ENCODE measurements around the gene SLC39A1. TPM values are rescaled to one million over a fixed set of nuclear protein-coding genes. Genes with fewer than 3 reads are reported as not detected.
A peak's percentile ranks its signal among the peaks of the same experiment; 100 is the strongest.
"Not testable (repeated sequence)": the region's sequence is repeated elsewhere in the genome, so short reads cannot be mapped to it uniquely, and the experiment has no call there.

The SLC39A1 gene
- total RNA-seq, 1 donor from 2014 or later = 24.1 TPM

DNA sequence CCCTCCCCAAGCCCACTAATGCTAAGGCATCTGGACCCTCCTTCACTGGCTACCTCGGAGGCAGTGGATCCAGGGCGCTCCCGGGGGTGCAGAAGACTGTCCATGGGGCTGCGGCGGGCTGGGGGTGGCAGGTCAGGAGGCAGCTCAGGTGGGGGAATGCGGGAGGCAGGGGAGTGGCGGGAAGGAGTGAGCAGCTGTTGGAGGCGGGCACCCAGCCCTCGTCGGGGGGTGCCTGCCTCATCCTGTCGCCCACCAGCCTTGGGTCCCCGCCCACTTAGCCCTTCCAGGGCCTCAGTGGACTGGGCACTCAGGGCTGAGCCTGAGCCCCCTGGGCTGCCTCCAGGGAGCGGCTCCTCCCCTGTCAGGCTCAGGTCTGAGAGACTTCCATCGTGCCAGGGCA is 29.9 kb downstream of the SLC39A1 start:
- DNase-seq (ENCODE audit: low spot score in 2 of 2) (no peak), FAIRE-seq (no peak)

DNA sequence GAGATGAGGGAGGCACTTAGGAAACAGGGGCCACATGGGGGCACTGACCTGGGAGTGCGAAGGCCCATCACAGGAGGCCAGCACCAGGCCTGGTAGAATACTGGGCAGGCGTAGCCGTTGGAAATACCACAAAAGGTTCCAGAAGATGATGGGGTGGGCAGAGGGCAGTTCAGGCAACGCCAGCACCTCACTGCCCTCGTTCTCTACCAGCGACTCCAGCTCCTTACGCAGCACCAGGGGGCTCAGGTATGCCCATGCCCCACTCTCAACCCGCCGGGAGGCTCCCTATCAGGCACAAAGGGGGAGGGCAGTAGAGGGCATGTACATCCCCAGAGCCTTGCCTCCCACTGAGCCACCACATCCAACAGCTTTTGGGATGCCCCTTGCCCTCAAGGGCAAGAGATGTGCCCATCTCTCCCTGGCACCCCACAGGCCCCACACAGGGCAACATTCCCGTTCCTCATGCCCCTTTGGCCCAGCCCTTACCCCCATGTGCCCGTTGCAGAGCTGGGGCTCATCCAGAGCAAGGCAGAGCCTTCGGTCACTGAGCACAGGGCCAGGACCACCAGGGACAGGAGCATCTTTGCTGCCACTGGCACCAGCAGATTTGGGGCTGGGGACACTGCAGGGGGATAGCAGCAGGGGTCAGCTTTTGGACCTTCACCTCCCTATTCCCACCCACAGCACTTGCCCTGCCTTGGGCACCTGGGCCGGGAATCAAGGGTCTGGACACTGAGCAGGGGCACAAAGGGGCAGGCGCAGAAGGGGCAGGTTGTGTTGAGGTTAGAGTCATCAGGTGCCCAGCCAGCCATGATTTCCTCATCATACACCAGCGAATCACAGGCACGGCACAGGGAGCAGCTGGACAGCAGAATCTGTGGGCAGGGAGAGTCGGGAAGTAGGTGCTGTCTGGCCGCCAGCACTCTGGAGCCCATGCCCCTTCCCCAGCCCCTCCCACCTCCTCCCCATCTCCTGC is 30.9 kb downstream of the SLC39A1 start:
- FAIRE-seq (no peak), DNase-seq (ENCODE audit: low spot score in 2 of 2) (no peak)

DNA sequence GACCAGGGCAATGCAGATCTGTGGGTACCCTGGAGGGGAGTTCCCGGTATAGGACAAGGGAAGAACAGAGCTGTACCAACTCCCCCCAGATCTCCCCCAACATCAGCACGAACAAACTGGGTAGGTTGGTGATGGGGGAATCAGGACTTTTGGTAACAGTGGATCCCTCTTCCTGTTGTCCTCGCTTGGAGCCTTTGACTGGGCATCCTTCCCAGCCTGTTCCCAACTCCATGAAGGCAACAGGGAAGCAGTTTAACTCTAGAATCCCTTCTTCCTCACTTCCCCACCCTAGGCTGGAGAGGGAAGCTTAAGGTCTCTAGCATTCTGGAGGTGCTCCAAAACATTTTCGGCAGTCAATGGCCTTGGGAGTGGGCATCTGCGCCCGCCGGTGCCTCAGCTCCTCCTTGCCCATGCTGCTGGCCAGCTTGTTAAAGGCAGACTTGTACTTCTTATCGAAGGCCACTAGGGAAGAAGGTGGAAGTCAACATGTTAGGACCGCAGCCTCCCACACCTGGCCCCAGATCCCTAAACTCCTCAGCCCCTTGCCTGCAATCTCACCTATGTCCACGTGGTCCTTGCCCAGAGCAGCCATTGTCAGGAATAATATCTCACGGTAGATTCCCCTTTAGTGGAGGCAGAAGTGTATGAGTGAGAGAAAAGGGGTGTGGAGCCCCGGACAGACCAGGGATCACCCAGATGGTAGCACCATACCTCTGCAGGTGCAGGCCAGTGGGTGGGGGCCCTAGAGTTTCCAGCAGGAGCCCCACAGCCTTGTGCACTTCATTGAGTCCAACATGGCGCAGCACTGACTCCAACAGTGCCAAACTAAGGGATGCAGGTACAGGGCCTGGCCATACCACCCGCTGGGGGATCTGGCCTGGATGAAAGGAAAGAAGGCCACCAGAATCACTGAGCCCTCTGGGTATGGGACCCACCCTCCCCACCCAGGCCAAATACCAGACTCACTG is 33.1 kb downstream of the SLC39A1 start:
- no peak for FAIRE-seq
- DNase-seq (ENCODE audit: low spot score in 2 of 2) = no peak

DNA sequence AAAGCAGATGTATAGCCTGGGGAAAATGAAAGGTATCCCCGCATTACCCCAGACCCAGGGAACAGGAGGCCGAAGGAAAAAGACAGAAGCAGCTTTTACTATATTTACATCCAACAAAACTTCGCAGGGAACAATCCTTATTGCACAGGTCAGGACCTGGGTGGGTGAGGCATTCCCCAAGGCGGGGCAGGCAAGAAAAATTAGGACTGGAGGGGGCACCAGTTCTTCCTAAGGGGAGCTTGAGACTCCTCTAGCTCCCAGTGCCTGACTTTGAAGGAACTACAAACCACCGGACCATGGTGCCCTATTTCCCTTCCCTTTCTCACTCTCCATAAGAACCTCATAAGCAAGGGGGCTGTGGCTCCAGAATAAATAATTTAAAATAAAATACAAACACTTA is 33.9 kb downstream of the SLC39A1 start:
- FAIRE-seq (no peak), DNase-seq (ENCODE audit: low spot score in 2 of 2) (no peak)

DNA sequence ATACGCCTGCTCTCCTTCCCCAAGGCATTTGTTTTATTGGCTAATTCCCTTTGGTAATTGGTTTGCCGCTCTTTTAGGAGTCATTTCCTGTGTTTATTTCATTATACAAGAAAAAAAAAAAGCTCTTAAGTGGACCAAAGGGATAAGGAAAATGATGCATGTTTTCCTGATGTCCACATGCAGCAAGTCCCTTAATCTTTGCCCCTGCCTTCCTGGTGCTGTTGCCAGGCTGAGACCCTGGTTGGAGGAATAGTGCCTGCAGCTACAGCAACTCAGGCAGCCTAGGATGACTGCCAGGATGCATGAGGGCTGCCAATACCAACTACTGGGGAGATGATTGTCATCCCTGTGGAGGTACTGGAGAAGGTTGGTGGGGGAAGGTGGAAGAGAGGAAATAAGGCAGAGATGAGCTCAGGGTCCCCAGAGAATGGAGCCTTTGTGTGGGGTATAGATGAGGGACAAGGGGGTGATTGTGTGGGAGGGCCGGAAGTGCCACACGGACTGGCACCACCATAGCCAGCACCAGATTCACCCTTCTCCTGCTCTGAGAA is 34.5 kb downstream of the SLC39A1 start:
- FAIRE-seq = no peak
- peak; percentile 66 to 75 for DNase-seq (ENCODE audit: low spot score in 2 of 2)

DNA sequence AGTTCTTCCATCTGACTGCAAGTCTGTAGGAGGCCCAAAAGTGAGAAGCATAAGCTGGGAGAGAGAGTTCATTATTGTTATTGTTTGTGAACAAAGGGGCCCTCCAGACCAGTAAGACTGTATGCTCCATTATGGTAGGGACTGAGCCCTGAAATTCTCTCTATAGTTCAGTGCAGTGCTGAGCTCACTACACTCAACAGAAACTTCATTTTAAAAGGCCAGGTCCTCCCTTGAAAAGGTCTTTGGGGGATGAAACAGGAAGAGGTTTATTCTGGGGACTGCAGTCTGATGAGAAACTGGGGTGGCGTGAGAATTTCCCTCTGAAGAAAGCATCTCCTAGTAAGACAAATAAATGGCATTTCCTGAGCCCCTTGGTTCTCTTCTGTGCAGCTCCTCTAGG is 35.1 kb downstream of the SLC39A1 start:
- no peak for FAIRE-seq
- peak in 1 of 2 donors; percentile 5 for DNase-seq (ENCODE audit: low spot score in 2 of 2)

DNA sequence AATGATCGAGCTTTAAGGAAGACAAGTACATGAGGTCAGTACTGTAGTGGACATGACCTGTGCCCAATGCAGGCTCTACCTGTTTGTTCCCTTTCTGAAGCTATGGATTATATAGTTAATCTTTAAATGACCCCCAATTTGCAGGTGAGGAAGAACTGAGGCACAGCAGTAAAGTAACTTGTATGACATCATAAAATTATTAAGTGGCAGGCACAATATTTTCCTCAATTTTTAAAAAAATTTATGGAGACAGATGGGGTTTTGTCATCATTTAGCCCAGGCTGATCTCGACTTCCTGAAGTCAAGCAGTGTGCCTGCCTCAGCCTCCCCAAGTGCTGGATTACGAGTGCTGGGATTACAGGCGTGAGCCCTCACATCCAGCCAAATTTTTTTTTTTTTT is 36.9 kb downstream of the SLC39A1 start:
- FAIRE-seq (no peak), DNase-seq (ENCODE audit: low spot score in 2 of 2) (no peak)

DNA sequence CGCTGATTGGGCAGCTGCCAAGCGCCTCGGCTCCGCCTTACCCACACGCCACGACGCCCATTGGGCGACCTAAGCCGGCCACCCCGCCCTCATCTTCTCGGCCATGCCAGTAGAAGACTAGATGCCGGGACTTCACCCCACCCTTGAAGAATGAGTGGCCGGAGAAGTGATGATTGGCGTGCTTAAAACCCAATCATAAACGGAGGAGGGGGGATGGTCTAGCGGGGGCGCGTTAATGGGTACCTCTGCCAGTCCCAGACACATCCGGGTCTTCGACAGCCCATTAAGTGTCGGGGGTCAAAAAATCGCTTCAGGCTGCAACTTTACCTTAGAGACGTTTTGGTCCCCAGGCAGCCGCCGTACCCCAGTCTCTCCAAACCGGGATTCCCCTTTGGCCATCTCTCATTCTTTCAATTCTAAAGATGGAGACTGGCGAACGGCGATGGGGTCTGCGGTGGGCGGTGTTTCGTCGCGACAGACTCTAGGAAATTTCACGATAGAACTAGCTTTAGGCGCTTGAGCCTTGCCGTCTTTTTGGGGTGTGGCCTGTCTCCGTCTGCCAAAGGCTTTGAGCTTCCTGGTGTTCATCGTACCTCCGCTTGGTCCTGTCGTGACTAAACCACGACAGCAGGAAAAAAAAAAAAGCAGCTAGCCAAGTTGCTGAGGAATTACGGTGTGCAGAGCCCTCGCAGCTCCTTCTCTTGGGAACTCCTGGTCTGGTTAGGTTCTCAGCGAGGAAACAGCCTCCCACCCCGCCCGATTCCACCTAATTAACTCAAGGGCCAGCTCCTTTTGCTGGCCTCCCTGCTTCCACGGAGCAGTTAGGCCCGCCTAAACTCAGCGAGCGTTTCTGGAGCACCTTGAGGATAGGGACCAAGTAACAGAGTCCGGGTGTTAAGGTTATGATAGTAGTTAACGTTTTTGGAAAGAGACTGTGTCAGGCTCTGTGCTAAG is 40.1 kb downstream of the SLC39A1 start, which contains the start of gene GATAD2B:
TSS of gene GATAD2B (minus strand) at position 1 of the 954 bp plus-strand sequence. CDS start 94,625 bp downstream, outside the sequence.
- DNase-seq (ENCODE audit: low spot score in 2 of 2) = peak; percentile 96 to 98
- FAIRE-seq = no peak

DNA sequence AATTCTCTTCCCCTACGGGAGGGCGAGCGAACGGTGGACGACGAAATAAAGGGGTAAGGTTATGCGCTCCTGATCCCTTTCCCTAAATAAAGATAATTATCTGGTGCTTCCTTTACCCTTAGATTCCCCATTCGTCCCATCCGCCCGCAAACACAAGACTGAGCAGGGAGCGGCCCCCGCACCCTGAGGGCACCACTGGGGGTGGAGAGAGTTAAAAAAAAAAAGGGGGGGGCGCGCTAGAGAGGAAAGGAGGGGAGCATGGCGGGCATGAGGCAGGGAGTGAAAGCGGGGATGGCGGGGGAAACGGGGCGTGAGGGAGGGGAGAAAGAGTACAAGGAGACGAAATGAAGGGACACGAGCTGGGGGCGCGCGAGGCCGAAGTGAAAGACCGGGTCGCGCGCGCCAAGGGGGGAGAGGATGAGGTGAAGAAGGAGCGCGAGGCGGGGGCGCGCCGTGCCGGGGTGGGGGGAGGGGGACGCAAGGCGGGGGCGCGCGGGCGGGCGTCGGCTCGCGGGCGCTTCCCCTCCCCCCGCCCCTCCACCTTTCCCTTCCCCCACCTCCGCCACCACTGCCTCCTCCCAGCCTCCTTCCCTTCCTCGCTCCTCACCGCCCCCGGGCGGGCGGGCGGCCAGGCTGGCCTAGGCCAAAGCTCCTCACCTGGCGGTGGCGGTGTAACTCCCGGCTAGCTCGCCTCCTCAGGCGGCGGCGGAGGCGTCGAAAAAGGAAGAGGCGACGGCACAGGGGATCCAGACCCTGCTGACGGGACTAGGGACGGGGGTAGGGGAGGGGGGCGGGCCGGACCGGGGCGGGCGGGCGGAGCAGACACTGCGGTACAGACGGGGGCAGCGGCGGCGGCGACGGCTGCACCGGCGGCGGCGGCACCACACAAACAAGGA is 41.0 kb downstream of the SLC39A1 start:
- no peak for FAIRE-seq

DNA sequence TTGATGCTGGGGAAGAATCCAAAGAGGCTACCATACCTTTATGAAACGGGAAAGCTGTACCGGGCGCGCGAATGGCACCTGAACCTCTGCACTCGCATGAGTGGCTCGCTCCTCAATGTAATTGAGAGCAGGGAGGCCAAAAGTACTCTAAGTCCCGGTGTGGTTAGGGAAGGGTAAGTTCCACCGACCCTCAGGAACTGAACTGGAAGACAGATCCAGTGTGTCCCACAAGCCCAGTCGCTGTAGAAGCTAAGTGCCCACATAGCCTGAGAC is 41.6 kb downstream of the SLC39A1 start:
- FAIRE-seq (no peak), DNase-seq (ENCODE audit: low spot score in 2 of 2) (no peak)

More for the DNA sequence above, 41.0 kb downstream of the SLC39A1 start:
- peak in 1 of 2 donors; percentile 62 for DNase-seq (ENCODE audit: low spot score in 2 of 2)

DNA sequence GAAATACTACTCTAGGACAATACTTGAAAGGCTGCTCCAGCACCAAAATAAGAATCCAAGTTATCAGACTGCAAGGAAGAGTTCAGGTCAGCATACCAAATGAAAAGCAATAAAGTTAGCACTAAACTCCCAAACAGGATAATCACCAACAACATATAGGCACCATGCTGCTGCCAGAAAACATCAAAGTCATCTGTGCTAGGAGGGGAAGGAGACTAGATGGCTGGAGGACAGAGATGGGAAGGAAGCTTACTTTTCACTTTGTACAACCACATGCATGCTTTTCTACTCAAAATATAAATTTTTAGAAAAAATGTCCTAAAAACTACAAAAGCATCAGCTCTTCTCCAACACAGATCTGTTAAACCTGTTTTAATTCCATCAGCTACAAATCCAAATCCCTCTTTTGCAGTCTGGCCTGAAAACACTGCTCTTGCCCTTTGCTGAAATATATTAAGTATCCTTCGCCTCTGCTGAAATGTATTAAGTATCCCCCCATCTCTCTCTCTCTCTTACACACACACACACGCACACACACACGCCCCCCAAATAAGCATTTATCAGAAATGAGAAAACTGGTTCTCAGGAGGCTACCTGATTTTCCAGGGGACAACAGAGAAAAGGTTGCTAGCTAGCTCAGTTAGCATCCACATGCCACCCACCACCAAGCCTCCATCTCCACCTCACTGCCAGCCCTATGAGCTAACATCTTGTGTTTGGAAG is 42.1 kb downstream of the SLC39A1 start:
- DNase-seq (ENCODE audit: low spot score in 2 of 2) (peak in 1 of 2 donors; percentile 5), FAIRE-seq (no peak)

DNA sequence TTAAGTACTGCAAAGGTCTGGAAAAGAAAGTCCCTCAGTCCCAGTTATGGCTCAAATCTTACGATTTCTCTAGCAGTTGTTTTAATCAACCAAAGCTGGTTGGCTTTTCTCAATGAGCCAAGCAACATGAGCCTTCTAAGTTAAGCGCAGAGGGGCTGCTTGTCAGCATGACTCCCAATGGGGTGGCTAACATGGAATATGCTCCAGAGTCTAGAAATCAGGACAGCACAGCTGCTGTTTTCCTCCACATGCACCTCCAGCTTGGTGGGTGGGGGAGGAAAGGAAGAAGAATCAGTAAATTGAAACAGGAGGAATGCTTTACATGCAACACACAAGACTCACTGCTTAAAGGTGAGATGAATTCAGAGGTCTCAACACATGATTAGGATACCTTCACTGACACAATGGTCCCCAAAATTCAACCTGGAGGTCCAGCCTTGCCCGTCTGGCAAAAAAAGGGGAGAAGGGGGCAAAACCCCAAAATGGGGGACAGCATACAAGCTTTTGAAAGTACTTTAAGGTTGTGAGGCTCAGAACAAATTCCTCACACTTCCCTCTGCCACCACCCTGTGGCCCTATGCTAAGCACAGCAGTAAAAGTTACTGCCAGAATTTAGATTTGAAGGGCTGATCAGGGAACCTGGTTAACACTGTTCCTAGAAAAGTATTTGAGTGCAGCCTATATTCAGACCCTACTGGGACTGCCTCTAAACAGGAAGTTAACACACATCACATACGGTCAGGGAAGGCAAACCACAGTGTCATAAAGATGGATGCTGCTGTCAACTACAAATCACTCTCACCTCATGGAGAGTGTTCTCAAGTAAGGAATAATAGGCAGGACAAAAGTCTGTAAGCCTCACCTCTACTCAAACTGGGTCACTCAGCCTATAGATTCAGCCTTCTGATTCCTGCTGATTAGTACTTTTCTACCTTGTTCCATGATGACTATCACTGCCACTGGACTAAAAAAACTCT is 43.2 kb downstream of the SLC39A1 start:
- FAIRE-seq (no peak), DNase-seq (ENCODE audit: low spot score in 2 of 2) (peak in 1 of 2 donors; percentile 13)

DNA sequence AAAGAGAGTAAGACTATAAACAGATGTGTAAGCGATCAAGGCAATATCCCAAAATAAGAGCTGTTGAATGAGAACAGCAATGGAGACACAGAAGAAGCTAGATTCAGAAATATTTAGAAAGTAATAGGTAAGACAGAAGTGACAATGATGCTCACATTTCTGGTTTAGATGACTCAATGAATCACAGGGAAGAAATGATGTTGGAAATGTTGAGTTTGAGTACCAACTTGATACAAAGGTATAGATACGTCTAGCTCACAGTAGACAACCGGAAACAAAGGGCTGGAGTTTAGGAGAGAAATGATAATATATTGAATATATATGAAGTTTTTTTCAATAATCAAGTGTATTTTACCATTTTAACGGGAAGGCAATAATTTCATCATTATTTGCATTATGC is 47.0 kb downstream of the SLC39A1 start:
- FAIRE-seq (no peak), DNase-seq (ENCODE audit: low spot score in 2 of 2) (no peak)

DNA sequence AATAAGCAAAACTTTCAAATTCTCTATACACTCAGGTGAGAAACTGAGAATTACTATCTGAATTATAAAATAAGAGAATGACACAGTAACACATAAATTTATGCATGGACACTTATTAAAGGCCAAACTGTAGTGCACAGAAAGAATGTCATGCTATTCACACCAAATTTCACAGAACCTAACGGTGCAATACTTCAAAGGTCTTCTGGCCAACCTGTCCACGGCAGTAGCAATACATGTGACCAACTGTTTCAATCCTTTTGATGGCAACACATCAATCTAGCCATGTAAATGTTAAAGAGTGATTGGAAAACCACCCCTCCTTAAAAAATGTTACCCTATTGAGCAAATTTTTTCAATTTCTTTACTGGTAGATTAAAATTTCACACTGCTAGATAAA is 51.0 kb downstream of the SLC39A1 start:
- no peak for FAIRE-seq
- DNase-seq (ENCODE audit: low spot score in 2 of 2) = no peak

DNA sequence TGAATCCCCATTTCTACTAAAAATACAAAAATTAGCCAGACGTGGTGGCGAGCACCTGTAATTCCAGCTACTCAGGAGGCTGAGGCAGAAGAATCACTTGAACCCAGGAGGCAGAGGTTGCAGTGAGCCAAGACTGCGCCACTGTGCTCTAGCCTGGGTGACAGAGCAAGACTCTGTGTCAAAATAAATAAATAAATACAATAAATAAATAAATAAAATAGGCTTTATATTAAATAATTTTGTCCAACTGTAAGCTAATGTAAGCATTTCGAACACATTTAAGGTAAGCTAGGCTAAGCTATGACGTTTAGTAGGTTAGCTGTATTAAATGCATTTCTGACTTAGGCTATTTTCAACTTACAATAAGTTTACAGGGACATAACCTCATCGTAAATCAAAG is 52.8 kb downstream of the SLC39A1 start:
- not testable (repeated sequence) for FAIRE-seq; DNase-seq (ENCODE audit: low spot score in 2 of 2)

Measured in frontal cortex (tissue), 4 donors.